IMR-90 (cell line): ENCODE results near the gene CRTC1.

Source experiments
- BHLHE40 ChIP-seq: fragments of 150-350 bp; IDR thresholded peaks from 2 replicates; pipeline ENCODE4 v1.6.1; 2016; ENCODE audit warnings: mild to moderate bottlenecking, low read depth, low read length
- CEBPB ChIP-seq: IDR thresholded peaks from 2 replicates; pipeline ENCODE4 v1.6.1; 2012; ENCODE audit warnings: low read depth, low read length, improper control_type of control experiment
- CHD1 ChIP-seq: IDR thresholded peaks from 2 replicates; pipeline ENCODE4 v1.6.1; 2012; ENCODE audit warnings: low read depth, low read length, improper control_type of control experiment
- CTCF ChIP-seq: conservative IDR thresholded peaks from 2 replicates; pipeline ENCODE4 v1.5.1; 2012; ENCODE audit warnings: mild to moderate bottlenecking, low read depth, low read length, improper control_type of control experiment
- FOS ChIP-seq: fragments of 150-350 bp; IDR thresholded peaks from 2 replicates; pipeline ENCODE4 v1.6.1; 2016; ENCODE audit warnings: low read depth, low read length
- MXI1 ChIP-seq: IDR thresholded peaks from 2 replicates; pipeline ENCODE4 v1.6.1; 2012; ENCODE audit warnings: low read depth, mild to moderate bottlenecking, low read length, moderate library complexity, borderline replicate concordance
- POLR2A ChIP-seq: IDR thresholded peaks from 2 replicates; pipeline ENCODE4 v1.6.1; 2012; ENCODE audit warnings: mild to moderate bottlenecking, low read depth, low read length
- RAD21 ChIP-seq: IDR thresholded peaks from 2 replicates; pipeline ENCODE4 v1.6.1; 2012; ENCODE audit warnings: low read length, improper control_type of control experiment
- RCOR1 ChIP-seq: IDR thresholded peaks from 2 replicates; pipeline ENCODE4 v1.6.1; 2012; ENCODE audit warnings: mild to moderate bottlenecking, low read length, improper control_type of control experiment; ENCODE audit not compliant: insufficient replicate concordance
- RFX5 ChIP-seq: IDR thresholded peaks from 2 replicates; pipeline ENCODE4 v1.8.0; 2012; ENCODE audit warnings: low read depth, mild to moderate bottlenecking, low read length, moderate library complexity
- SMC3 ChIP-seq: fragments of 150-350 bp; IDR thresholded peaks from 2 replicates; pipeline ENCODE4 v1.6.1; 2016; ENCODE audit warnings: low read depth, mild to moderate bottlenecking, antibody characterized with exemption, low read length, moderate library complexity
- USF2 ChIP-seq: fragments of 150-350 bp; IDR thresholded peaks from 2 replicates; pipeline ENCODE4 v1.6.1; 2017; ENCODE audit warnings: mild to moderate bottlenecking, antibody characterized with exemption, low read length, low read depth

GRCh38 chr19:18785179-18786124 lies 102.0 kb downstream of the CRTC1 start:
- no peak for TF ChIP-seq RCOR1
- no peak for TF ChIP-seq RAD21
- TF ChIP-seq CTCF: no peak
- TF ChIP-seq POLR2A: no peak
- no peak for TF ChIP-seq CHD1
- TF ChIP-seq MXI1: no peak
- no peak for TF ChIP-seq FOS
- no peak for TF ChIP-seq RFX5
- no peak for TF ChIP-seq SMC3
- no peak for TF ChIP-seq CEBPB
- no peak for TF ChIP-seq USF2
- no peak for TF ChIP-seq BHLHE40
